IPS DF 6.9 (cell line): ENCODE data around the gene RABGAP1L.

Experiments used
- DNase-seq: peaks from one replicate; pipeline ENCODE4 v3.0.0-alpha.2; 2013; ENCODE audit warnings: low read depth, low spot score
- H3K27ac ChIP-seq: one replicate; pipeline ENCODE4 v1.5.1; 2013; ENCODE audit warnings: low read length, control low read depth
- H3K27me3 ChIP-seq: 2 replicates; pipeline ENCODE4 v1.6.1; 2013; ENCODE audit warnings: mild to moderate bottlenecking, low read length; ENCODE audit not compliant: control insufficient read depth, insufficient read depth
- H3K36me3 ChIP-seq: 2 replicates; pipeline ENCODE4 v1.6.1; 2013; ENCODE audit warnings: low read length; ENCODE audit not compliant: control insufficient read depth, insufficient read depth
- H3K4me1 ChIP-seq: 2 replicates; pipeline ENCODE4 v1.6.1; 2013; ENCODE audit warnings: low read length; ENCODE audit not compliant: control insufficient read depth, insufficient read depth
- H3K4me3 ChIP-seq: 2 replicates; pipeline ENCODE4 v1.5.1; 2013; ENCODE audit warnings: mild to moderate bottlenecking, low read length
- H3K9me3 ChIP-seq: 2 replicates; pipeline ENCODE4 v1.6.1; 2013; ENCODE audit warnings: low read length, inconsistent platforms; ENCODE audit not compliant: control insufficient read depth, insufficient read depth
- WGBS: extraction: QIAGEN DNeasy Blood & Tissue Kit; methylation state at CpG from one replicate; pipeline ENCODE4 v1.1.7; 2013; ENCODE audit warnings: mixed read lengths, missing lambda C conversion rate; ENCODE audit not compliant: insufficient read length, insufficient coverage; 5-methylcytosine and 5-hydroxymethylcytosine counted together

RABGAP1L gene

DNA sequence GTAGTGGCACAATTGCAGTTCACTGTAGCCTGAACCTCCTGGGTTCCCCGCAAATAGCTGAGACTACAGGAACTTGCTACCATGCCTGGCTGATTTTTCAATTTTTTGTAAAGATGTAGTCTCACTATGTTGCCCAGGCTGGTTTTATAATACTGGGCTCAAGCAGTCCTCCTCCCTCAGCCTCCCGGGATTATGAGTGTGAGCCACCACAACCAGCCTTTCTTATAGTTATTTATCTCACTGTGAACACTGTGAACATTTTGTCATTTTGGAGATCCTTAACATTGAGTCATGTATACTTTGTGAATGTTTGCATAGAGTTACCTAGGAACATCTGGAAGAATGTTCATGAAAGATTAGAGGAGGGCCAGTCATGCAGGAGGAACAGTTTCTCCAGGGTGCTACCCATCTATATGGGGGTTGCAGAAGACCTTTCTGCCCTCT lies 713.3 kb downstream of the RABGAP1L start:
- no CpG with 5 or more reads among the region's 2 CpGs for WGBS
- Histone ChIP-seq H3K4me1 (peaks cover 3% of the 10 kb centered on the region), H3K27me3 (no peaks in the 10 kb centered on the region), H3K4me3 (no peak overlapping the region), H3K9me3 (no peaks in the 10 kb centered on the region), H3K27ac (peak overlapping the region; percentile 62), H3K36me3 (peaks cover 3% of the 10 kb centered on the region; the same call in 1 of the 2 replicates)
- no peak for DNase-seq

DNA sequence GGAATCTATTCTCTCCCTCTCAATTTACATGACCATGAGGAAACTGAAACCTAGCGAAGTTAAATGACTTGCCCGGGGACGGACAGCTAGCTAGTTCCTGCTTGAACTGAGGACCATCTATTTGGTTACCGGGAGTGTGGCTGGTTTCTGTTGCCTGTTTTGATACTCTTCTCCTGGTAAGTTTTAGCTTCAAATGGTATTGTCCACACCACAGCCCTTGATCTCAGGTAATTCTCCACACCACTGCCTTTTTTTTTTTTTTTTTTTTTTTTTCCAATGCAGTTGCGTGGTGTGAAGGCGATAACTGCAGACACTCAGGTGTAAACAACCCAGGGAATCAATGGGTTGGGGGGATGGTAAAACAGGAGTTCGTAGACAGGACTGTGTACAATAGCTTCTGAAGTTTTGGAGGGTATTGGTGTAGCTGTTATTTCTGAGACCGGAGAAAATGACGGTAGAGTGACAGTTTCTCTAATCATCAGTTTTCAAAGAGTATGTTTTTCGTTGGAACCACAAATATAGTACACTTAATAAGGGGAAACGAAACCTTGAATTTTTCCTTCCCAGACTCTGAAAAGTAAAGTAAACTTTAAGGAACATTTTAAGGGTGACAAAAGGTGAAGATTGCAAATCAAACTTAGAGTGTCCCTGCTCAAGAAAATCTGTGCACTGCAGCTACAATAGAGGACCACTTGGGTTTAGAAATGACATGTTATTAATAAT lies 715.2 kb downstream of the RABGAP1L start:
- H3K27me3 ChIP-seq = no peaks in the 10 kb centered on the region
- H3K4me3 ChIP-seq = peak overlapping the region; percentile 51
- peaks cover 3% of the 10 kb centered on the region for H3K4me1 ChIP-seq
- peak; percentile 48 for DNase-seq
- H3K27ac ChIP-seq = peak overlapping the region; percentile 76
- WGBS = no CpG with 5 or more reads among the region's 11 CpGs
- no peaks in the 10 kb centered on the region for H3K9me3 ChIP-seq
- H3K36me3 ChIP-seq = peaks cover 3% of the 10 kb centered on the region; the same call in 1 of the 2 replicates

DNA sequence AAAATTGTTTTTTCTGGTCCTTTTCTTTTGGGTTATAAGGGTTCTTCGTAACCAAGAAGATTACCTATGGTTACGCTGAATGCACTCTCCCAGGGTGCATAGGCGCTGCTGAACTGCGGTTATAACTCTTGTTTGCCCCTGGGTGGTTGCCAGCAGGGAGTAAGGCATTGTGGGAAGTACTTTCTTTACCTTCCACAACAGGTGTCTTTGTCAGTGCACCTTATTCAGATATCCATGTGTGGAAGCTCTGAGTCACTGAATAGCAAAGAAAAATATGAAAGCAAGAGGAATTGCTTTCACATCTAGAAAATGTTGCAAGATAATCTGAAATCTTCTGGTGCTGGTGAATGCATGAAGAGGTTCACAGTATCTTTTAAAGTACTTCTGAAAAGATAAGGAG lies 716.0 kb downstream of the RABGAP1L start:
- Histone ChIP-seq H3K27ac (no peak overlapping the region), H3K4me3 (peak overlapping the region; percentile 69; the same call in 1 of the 2 replicates), H3K4me1 (peaks cover 3% of the 10 kb centered on the region), H3K36me3 (peaks cover 3% of the 10 kb centered on the region; the same call in 1 of the 2 replicates), H3K9me3 (no peaks in the 10 kb centered on the region), H3K27me3 (no peaks in the 10 kb centered on the region)
- no peak for DNase-seq
- WGBS = no CpG with 5 or more reads among the region's 4 CpGs

- no peak overlapping the region for H3K27ac ChIP-seq
- WGBS = no CpG with 5 or more reads among the region's 4 CpGs
- peaks cover 3% of the 10 kb centered on the region for H3K4me1 ChIP-seq
- peak overlapping the region; percentile 23; the same call in 1 of the 2 replicates for H3K4me3 ChIP-seq
- H3K36me3 ChIP-seq = peaks cover 3% of the 10 kb centered on the region; the same call in 1 of the 2 replicates
- no peak for DNase-seq
- H3K9me3 ChIP-seq = no peaks in the 10 kb centered on the region
- H3K27me3 ChIP-seq = no peaks in the 10 kb centered on the region
Measured at GRCh38 chr1:174877208-174877673, 717.9 kb downstream of the RABGAP1L start.

- H3K27me3 ChIP-seq = no peaks in the 10 kb centered on the region
- DNase-seq = no peak
- no peaks in the 10 kb centered on the region for H3K9me3 ChIP-seq
- no CpG with 5 or more reads among the region's 3 CpGs for WGBS
- peaks cover 7% of the 10 kb centered on the region; the same call in 1 of the 2 replicates for H3K36me3 ChIP-seq
- H3K4me1 ChIP-seq = peaks cover 3% of the 10 kb centered on the region
- no peak overlapping the region for H3K4me3 ChIP-seq
- H3K27ac ChIP-seq = no peak overlapping the region
Measured at GRCh38 chr1:174880171-174880570, 720.9 kb downstream of the RABGAP1L start.

- no peak overlapping the region for H3K27ac ChIP-seq
- WGBS = no CpG with 5 or more reads among the region's 1 CpG
- H3K4me1 ChIP-seq = 0 out of 2 replicates have a peak, but pooled peaks cover 1% of the 10 kb centered on the region
- no peaks in the 10 kb centered on the region for H3K27me3 ChIP-seq
- H3K4me3 ChIP-seq = no peak overlapping the region
- H3K9me3 ChIP-seq = no peaks in the 10 kb centered on the region
- H3K36me3 ChIP-seq = peaks cover 12% of the 10 kb centered on the region; the same call in 1 of the 2 replicates
- DNase-seq = no peak
Measured at GRCh38 chr1:174883409-174883808, 724.1 kb downstream of the RABGAP1L start.

GRCh38 chr1:174884038-174884437 lies 724.7 kb downstream of the RABGAP1L start:
- Histone ChIP-seq H3K4me3 (no peak overlapping the region), H3K27me3 (no peaks in the 10 kb centered on the region), H3K27ac (no peak overlapping the region), H3K4me1 (0 out of 2 replicates have a peak, but pooled peaks cover 1% of the 10 kb centered on the region), H3K9me3 (no peaks in the 10 kb centered on the region), H3K36me3 (peaks cover 12% of the 10 kb centered on the region; the same call in 1 of the 2 replicates)
- DNase-seq = no peak
- no CpG with 5 or more reads among the region's 3 CpGs for WGBS

- H3K4me1 ChIP-seq = 0 out of 2 replicates have a peak, but pooled peaks cover 1% of the 10 kb centered on the region
- H3K36me3 ChIP-seq = peaks cover 17% of the 10 kb centered on the region; the same call in 1 of the 2 replicates
- H3K27me3 ChIP-seq = no peaks in the 10 kb centered on the region
- DNase-seq = no peak
- no peak overlapping the region for H3K27ac ChIP-seq
- no CpG with 5 or more reads among the region's 2 CpGs for WGBS
- no peak overlapping the region for H3K4me3 ChIP-seq
- H3K9me3 ChIP-seq = no peaks in the 10 kb centered on the region
Measured at GRCh38 chr1:174884566-174884965, 725.2 kb downstream of the RABGAP1L start.

GRCh38 chr1:174890024-174890423 lies 730.7 kb downstream of the RABGAP1L start:
- Histone ChIP-seq H3K9me3 (no peaks in the 10 kb centered on the region), H3K36me3 (peaks cover 13% of the 10 kb centered on the region; the same call in 1 of the 2 replicates), H3K4me1 (0 out of 2 replicates have a peak, but pooled peaks cover 1% of the 10 kb centered on the region), H3K27ac (no peak overlapping the region), H3K27me3 (no peaks in the 10 kb centered on the region), H3K4me3 (no peak overlapping the region)
- no CpG with 5 or more reads among the region's 4 CpGs for WGBS
- no peak for DNase-seq

GRCh38 chr1:174892016-174892415 lies 732.7 kb downstream of the RABGAP1L start:
- Histone ChIP-seq H3K4me1 (no peaks in the 10 kb centered on the region), H3K27me3 (no peaks in the 10 kb centered on the region), H3K27ac (no peak overlapping the region), H3K36me3 (peaks cover 5% of the 10 kb centered on the region; the same call in 1 of the 2 replicates), H3K4me3 (no peak overlapping the region), H3K9me3 (no peaks in the 10 kb centered on the region)
- WGBS = no CpG with 5 or more reads among the region's 15 CpGs
- DNase-seq = no peak
